Chondrocyte (in vitro differentiated cells): ENCODE data around the gene DCPS. TPM values are rescaled to one million over a fixed set of nuclear protein-coding genes. Genes with fewer than 3 reads are reported as not detected.

Experiments used
- DNase-seq: peaks from one replicate; pipeline ENCODE4 v3.0.0; 2021; ENCODE audit warnings: mixed read lengths, low spot score
- H3K27ac Mint-ChIP-seq: one replicate; pipeline ENCODE4 v1.8.0; 2021; ENCODE audit warnings: mild to moderate bottlenecking, moderate library complexity, mixed read lengths; ENCODE audit not compliant: unreplicated experiment
- H3K27me3 Mint-ChIP-seq: 2 replicates; pipeline ENCODE4 v1.8.0; 2021; ENCODE audit warnings: low read depth, mixed read lengths
- H3K36me3 Mint-ChIP-seq: 2 replicates; pipeline ENCODE4 v1.8.0; 2021; ENCODE audit warnings: low read depth, mixed read lengths
- H3K4me1 Mint-ChIP-seq: 2 replicates; pipeline ENCODE4 v1.8.0; 2021; ENCODE audit warnings: low read depth, mild to moderate bottlenecking, mixed read lengths
- H3K4me3 Mint-ChIP-seq: one replicate; pipeline ENCODE4 v1.8.0; 2021; ENCODE audit warnings: mild to moderate bottlenecking, moderate library complexity, mixed read lengths; ENCODE audit not compliant: unreplicated experiment
- H3K9me3 Mint-ChIP-seq: 2 replicates; pipeline ENCODE4 v1.8.0; 2021; ENCODE audit warnings: low read depth, mixed read lengths
- total RNA-seq: library from RNA; stranded (reverse); gene quantifications from 3 replicates; pipeline ENCODE4 v1.2.1, GENCODE V29; 2021
- TF ChIP-seq, protein P1 (sequence below): fragments of 200-600 bp; sonication (generic); IDR thresholded peaks from 2 replicates; pipeline ENCODE4 v1.5.0; 2021; ENCODE audit warnings: antibody characterized with exemption, mild to moderate bottlenecking, moderate library complexity

DCPS gene
- total RNA-seq, 1 donor from 2014 or later = 12.4 TPM

DNA sequence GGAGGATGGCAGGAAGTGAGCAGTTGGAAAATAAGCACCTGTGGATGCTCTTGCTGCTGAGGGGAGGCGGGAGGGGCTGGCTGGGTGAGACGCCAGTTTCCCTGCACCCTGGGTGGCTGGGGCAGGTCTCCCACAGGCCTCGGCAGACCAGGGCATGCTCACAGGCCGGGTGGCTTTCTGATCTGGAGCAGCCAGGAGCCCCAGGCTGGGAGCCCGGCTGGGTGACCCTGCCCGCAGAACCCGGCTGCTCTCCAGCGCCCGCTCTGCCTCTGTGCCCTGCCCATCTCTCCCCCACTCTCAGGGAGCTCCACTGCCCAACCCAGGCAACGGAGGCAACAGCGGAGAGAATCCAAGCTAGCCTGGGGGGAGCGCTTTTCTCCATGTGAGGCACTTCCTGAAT, 24.6 kb downstream of the DCPS start:
- Mint-ChIP-seq H3K27me3 (no peaks in the 10 kb centered on the region), H3K4me3 (no peak overlapping the region), H3K9me3 (no peaks in the 10 kb centered on the region), H3K4me1 (peaks cover 16% of the 10 kb centered on the region), H3K36me3 (no peaks in the 10 kb centered on the region), H3K27ac (no peak overlapping the region)
- DNase-seq = peak; percentile 66
- TF ChIP-seq, protein P1, sequence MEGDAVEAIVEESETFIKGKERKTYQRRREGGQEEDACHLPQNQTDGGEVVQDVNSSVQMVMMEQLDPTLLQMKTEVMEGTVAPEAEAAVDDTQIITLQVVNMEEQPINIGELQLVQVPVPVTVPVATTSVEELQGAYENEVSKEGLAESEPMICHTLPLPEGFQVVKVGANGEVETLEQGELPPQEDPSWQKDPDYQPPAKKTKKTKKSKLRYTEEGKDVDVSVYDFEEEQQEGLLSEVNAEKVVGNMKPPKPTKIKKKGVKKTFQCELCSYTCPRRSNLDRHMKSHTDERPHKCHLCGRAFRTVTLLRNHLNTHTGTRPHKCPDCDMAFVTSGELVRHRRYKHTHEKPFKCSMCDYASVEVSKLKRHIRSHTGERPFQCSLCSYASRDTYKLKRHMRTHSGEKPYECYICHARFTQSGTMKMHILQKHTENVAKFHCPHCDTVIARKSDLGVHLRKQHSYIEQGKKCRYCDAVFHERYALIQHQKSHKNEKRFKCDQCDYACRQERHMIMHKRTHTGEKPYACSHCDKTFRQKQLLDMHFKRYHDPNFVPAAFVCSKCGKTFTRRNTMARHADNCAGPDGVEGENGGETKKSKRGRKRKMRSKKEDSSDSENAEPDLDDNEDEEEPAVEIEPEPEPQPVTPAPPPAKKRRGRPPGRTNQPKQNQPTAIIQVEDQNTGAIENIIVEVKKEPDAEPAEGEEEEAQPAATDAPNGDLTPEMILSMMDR = no peak

DNA sequence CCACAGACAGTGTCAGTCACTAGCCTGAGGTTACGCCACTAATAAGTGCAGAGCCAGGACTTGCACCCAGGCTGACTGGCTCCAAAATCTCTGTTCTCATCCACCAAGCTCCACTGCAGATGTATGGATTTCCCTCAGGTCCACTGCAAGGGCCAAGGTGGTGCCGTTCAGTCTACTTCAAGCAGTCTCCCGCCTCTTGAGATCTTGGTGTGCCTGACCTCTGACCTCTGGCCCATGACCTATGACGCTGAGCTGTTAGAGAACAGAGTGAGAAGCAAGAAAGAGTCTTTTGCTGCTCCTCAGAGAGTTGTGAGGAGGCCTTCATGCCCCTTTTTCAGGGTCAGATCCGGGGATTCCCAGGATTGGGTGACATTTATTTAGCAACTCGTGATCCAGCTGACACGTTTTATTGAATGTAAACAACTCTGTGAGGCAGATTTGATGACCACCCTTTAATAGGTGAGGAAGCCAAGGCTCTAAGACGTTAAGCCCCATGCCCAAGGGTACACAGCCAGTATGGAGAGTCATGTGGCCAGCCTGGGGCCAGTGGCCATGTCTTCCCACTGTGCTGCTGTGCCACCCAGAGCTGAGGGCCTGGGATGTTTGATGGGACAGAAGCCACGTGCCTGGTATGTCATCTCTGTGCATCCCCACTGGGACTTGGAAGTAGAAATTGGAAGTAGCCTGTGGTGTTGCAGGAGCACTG, 25.2 kb downstream of the DCPS start:
- Mint-ChIP-seq H3K9me3 (no peaks in the 10 kb centered on the region), H3K36me3 (no peaks in the 10 kb centered on the region), H3K4me3 (no peak overlapping the region), H3K27me3 (no peaks in the 10 kb centered on the region), H3K4me1 (peaks cover 21% of the 10 kb centered on the region), H3K27ac (no peak overlapping the region)
- TF ChIP-seq, protein P1 = no peak
- DNase-seq = peak; percentile 52

GRCh38 chr11:126329644-126330211, 25.9 kb downstream of the DCPS start:
- DNase-seq = no peak
- Mint-ChIP-seq H3K4me1 (peaks cover 25% of the 10 kb centered on the region), H3K27me3 (no peaks in the 10 kb centered on the region), H3K9me3 (no peaks in the 10 kb centered on the region), H3K4me3 (no peak overlapping the region), H3K27ac (no peak overlapping the region), H3K36me3 (no peaks in the 10 kb centered on the region)
- TF ChIP-seq, protein P1 = no peak

- Mint-ChIP-seq H3K9me3 (no peaks in the 10 kb centered on the region), H3K4me1 (peaks cover 38% of the 10 kb centered on the region), H3K4me3 (no peak overlapping the region), H3K36me3 (peaks cover 2% of the 10 kb centered on the region), H3K27ac (no peak overlapping the region), H3K27me3 (no peaks in the 10 kb centered on the region)
- TF ChIP-seq, protein P1 = no peak
- DNase-seq = peak; percentile 84
Measured at GRCh38 chr11:126331286-126331685, 27.4 kb downstream of the DCPS start.

DNA sequence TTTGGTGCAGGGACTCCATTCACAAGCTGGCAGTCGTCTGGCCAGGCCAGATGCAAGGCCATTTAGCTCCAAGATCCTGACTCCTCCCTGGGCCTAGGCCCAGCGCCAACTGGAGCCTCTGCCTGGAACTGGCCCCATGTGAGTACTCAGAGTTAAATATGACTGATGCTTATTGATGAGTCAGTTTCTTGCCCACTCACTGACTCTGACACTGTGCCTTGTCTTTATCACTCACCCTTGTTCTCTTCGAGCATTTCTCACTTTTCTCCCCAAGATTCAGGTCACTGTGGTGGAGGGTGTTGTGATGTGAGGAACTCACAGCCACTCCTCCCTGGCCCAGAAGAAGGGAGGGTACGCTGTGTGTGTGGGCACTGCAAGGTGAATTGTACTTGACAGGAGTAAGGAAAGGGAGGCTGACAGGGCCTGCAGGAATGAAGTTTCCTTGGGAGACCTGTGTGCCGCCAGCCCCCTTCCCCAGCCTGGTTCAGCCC, 28.4 kb downstream of the DCPS start:
- Mint-ChIP-seq H3K4me3 (no peak overlapping the region), H3K9me3 (no peaks in the 10 kb centered on the region), H3K4me1 (peaks cover 46% of the 10 kb centered on the region), H3K27ac (peak overlapping the region; percentile 79), H3K27me3 (no peaks in the 10 kb centered on the region), H3K36me3 (peaks cover 2% of the 10 kb centered on the region)
- DNase-seq = peak; percentile 38
- TF ChIP-seq, protein P1 = no peak
